Measurements from ENCODE around the gene ALDH4A1. TPM values are rescaled to one million over a fixed set of nuclear protein-coding genes. Genes with fewer than 3 reads are reported as not detected.

ALDH4A1 gene
- total and polyA plus RNA-seq, 2 of the 4 experiments (the other 2 are of a cell fraction): 8.6 to 21.1 TPM

GRCh38 chr1:18881642-18882431 lies 20.5 kb downstream of the ALDH4A1 start:
- H2AK5ac ChIP-seq (ENCODE audit: low read depth, low read length): no peak overlapping the region
- no peaks in the 10 kb centered on the region for H3K27me3 ChIP-seq (ENCODE audit: control insufficient read depth, insufficient read depth, low read length)
- BruUV-seq (replicated peaks): no TSS peak
- ChIA-PET CTCF (no interaction called here), POLR2A (ENCODE audit: unreplicated experiment) (no interaction called here)
- H2BK20ac ChIP-seq (ENCODE audit: low read depth, low read length): no peak overlapping the region
- no peak overlapping the region for H2BK15ac ChIP-seq (ENCODE audit: low read depth, low read length)
- no peak overlapping the region for H4K91ac ChIP-seq (ENCODE audit: insufficient read depth, low read depth, low read length)
- intact Hi-C loops (cut with micrococcal nuclease) (no loop called here), in situ Hi-C loops (cut with MboI; ENCODE audit: low sequenced_read_pairs) (no loop called here), dilution Hi-C loops (cut with HindIII; ENCODE audit: low sequenced_read_pairs, unreplicated experiment) (no loop called here)
- no peak overlapping the region for H3K23ac ChIP-seq (ENCODE audit: low read depth, low read length)
- H4K20me1 ChIP-seq (ENCODE audit: insufficient read depth, low read length): no peaks in the 10 kb centered on the region; the same call in none of the 2 replicates
- H3K79me1 ChIP-seq (ENCODE audit: low read depth in 1 of 2, low read length in 2 of 2): no peaks in the 10 kb centered on the region
- DNase-seq: no peak
- WGBS, 2 experiments (ENCODE audit: extremely low coverage in 2 of 2, insufficient read length in 1 of 2): 93% methylated on average over 13 of the region's 24 CpGs; no CpG with 5 or more reads in 1 of the 2 experiments
- H3K4me2 ChIP-seq (ENCODE audit: low read depth, low read length): no peak overlapping the region
- no peak overlapping the region for H3K4me3 ChIP-seq (ENCODE audit: insufficient read depth, low read depth, low read length)
- H3K18ac ChIP-seq (ENCODE audit: low read depth, low read length): no peak overlapping the region
- no peak for ATAC-seq (ENCODE audit: low read depth)
- H3K14ac ChIP-seq (replicated peaks; ENCODE audit: low read depth, low read length): no peak overlapping the region
- H2BK120ac ChIP-seq (ENCODE audit: low read depth, low read length): no peak overlapping the region
- no peak overlapping the region for H2AK9ac ChIP-seq (replicated peaks; ENCODE audit: low read depth, low read length, poor library complexity)
- no peak overlapping the region for H2BK5ac ChIP-seq (ENCODE audit: low read depth, low read length, poor library complexity, severe bottlenecking)
- H4K5ac ChIP-seq (ENCODE audit: low read depth, low read length): no peak overlapping the region
- H3K9me3 ChIP-seq (ENCODE audit: control insufficient read depth, insufficient read depth, low read length): no peaks in the 10 kb centered on the region
- H3K56ac ChIP-seq (ENCODE audit: extremely low read depth, insufficient read depth, low read length): no peak overlapping the region
- H3K27ac ChIP-seq (ENCODE audit: insufficient read depth, low read length): no peak overlapping the region
- no peak overlapping the region for H4K8ac ChIP-seq (ENCODE audit: low read depth in 2 of 2, low read length in 2 of 2)
- peaks cover 5% of the 10 kb centered on the region; the same call in 1 of the 2 replicates for H3K9me1 ChIP-seq (ENCODE audit: insufficient read depth, low read length)
- peaks cover 2% of the 10 kb centered on the region; the same call in 1 of the 2 replicates for H3K36me3 ChIP-seq (ENCODE audit: control insufficient read depth, insufficient read depth, low read length)
- H3K4me1 ChIP-seq (ENCODE audit: control insufficient read depth, insufficient read depth, low read length): peaks cover 6% of the 10 kb centered on the region
- H3K4ac ChIP-seq (ENCODE audit: low read depth, low read length): no peak overlapping the region
- no peak overlapping the region for H3K9ac ChIP-seq (ENCODE audit: low read depth, low read length)
- TF ChIP-seq SMC3 (IDR thresholded peaks at IDR 0.05; ENCODE audit: low read depth, low read length) (no peak), MXI1 (IDR thresholded peaks at IDR 0.05; ENCODE audit: borderline replicate concordance, low read depth, low read length) (no peak), RAD21 (IDR thresholded peaks at IDR 0.05; ENCODE audit: low read length) (no peak), NFE2L2 (IDR thresholded peaks at IDR 0.05; ENCODE audit: low read depth, low read length) (no peak), RFX5 (IDR thresholded peaks at IDR 0.05; ENCODE audit: low read depth, low read length) (no peak), ELK1 (IDR thresholded peaks at IDR 0.05; ENCODE audit: borderline replicate concordance, low read depth, low read length) (no peak)
- no peak overlapping the region for H2AFZ ChIP-seq (replicated peaks; ENCODE audit: low read length, poor library complexity)
